NCI-H460 (cell line): ENCODE measurements around the gene DPYSL5. TPM values are rescaled to one million over a fixed set of nuclear protein-coding genes. Genes with fewer than 3 reads are reported as not detected.
A peak's percentile ranks its signal among the peaks of the same experiment; 100 is the strongest.

Source experiments
- DNase-seq: peaks from one replicate; pipeline ENCODE4 v3.0.0-alpha.2; 2016; ENCODE audit warnings: low read depth; ENCODE audit errors: extremely low read depth
- total RNA-seq: library from RNA; depleted of rRNA; stranded (reverse); fragments of >200 nt; shearing (Covaris generic); gene quantifications from 2 replicates; pipeline ENCODE4 v1.2.3, GENCODE V29; 2014

The DPYSL5 gene
- total RNA-seq, 1 experiment from 2014 or later = 0.02 TPM

- no peak for DNase-seq
Observed at GRCh38 chr2:26924731-26925099, 76.8 kb downstream of the DPYSL5 start.

GRCh38 chr2:26925100-26925791 is 77.3 kb downstream of the DPYSL5 start:
- no peak for DNase-seq

- DNase-seq = no peak
Observed at GRCh38 chr2:26927221-26927620, 79.3 kb downstream of the DPYSL5 start.

- DNase-seq = no peak
Observed at GRCh38 chr2:26932974-26933373, 85.0 kb downstream of the DPYSL5 start.

GRCh38 chr2:26933431-26934334 is 85.8 kb downstream of the DPYSL5 start:
- DNase-seq = no peak

GRCh38 chr2:26934335-26934724 is 86.4 kb downstream of the DPYSL5 start:
- no peak for DNase-seq

GRCh38 chr2:26934985-26935384 is 87.1 kb downstream of the DPYSL5 start:
- DNase-seq = no peak

GRCh38 chr2:26936855-26937254 is 88.9 kb downstream of the DPYSL5 start:
- DNase-seq = no peak

- no peak for DNase-seq
Observed at GRCh38 chr2:26938399-26939118, 90.6 kb downstream of the DPYSL5 start.

GRCh38 chr2:26940001-26940400 is 92.1 kb downstream of the DPYSL5 start:
- DNase-seq = no peak

GRCh38 chr2:26941486-26941885 is 93.6 kb downstream of the DPYSL5 start:
- DNase-seq = no peak

- DNase-seq = peak; percentile 33
Observed at GRCh38 chr2:26942543-26943295, 94.8 kb downstream of the DPYSL5 start.

- no peak for DNase-seq
Observed at GRCh38 chr2:26945991-26946750, 98.2 kb downstream of the DPYSL5 start.

- no peak for DNase-seq
Observed at GRCh38 chr2:26946841-26947784, 99.2 kb downstream of the DPYSL5 start.

- DNase-seq = no peak
Observed at GRCh38 chr2:26948800-26949199, 100.9 kb downstream of the DPYSL5 start.

- no peak for DNase-seq
Observed at GRCh38 chr2:26950246-26950645, 102.3 kb downstream of the DPYSL5 start.

GRCh38 chr2:26951236-26951635 is 103.3 kb downstream of the DPYSL5 start:
- DNase-seq = no peak

GRCh38 chr2:26952374-26952773 is 104.4 kb downstream of the DPYSL5 start:
- no peak for DNase-seq

- DNase-seq = no peak
Observed at GRCh38 chr2:26954135-26954534, 106.2 kb downstream of the DPYSL5 start.
